ENCODE data around the gene AP1M1. TPM values are rescaled to one million over a fixed set of nuclear protein-coding genes. Genes with fewer than 3 reads are reported as not detected.

AP1M1 gene
- total and polyA plus RNA-seq, 2 of the 4 experiments (the other 2 are of a cell fraction), result 85.1 to 99.1 TPM

GRCh38 chr19:16229322-16229641 is 31.6 kb downstream of the AP1M1 start:
- Histone ChIP-seq H3K23ac (ENCODE audit: low read depth, low read length) (no peak overlapping the region), H3K4me1 (ENCODE audit: control insufficient read depth, insufficient read depth, low read length) (no peaks in the 10 kb centered on the region), H4K5ac (ENCODE audit: low read depth, low read length) (no peak overlapping the region), H3K79me1 (ENCODE audit: low read depth in 1 of 2, low read length in 2 of 2) (peaks cover 8 to 35% of the 10 kb centered on the region in 2 experiments), H2BK20ac (ENCODE audit: low read depth, low read length) (no peak overlapping the region), H2AFZ (replicated peaks; ENCODE audit: low read length, poor library complexity) (no peak overlapping the region), H3K9me3 (ENCODE audit: control insufficient read depth, insufficient read depth, low read length) (no peaks in the 10 kb centered on the region), H2BK120ac (ENCODE audit: low read depth, low read length) (no peak overlapping the region), H3K56ac (ENCODE audit: extremely low read depth, insufficient read depth, low read length) (no peak overlapping the region), H3K4me3 (ENCODE audit: insufficient read depth, low read depth, low read length) (no peak overlapping the region), H2BK5ac (ENCODE audit: low read depth, low read length, poor library complexity, severe bottlenecking) (no peak overlapping the region), H3K18ac (ENCODE audit: low read depth, low read length) (no peak overlapping the region), H2AK9ac (replicated peaks; ENCODE audit: low read depth, low read length, poor library complexity) (no peak overlapping the region), H3K27me3 (ENCODE audit: control insufficient read depth, insufficient read depth, low read length) (no peaks in the 10 kb centered on the region), H3K9ac (ENCODE audit: low read depth, low read length) (no peak overlapping the region), H3K4me2 (ENCODE audit: low read depth, low read length) (no peak overlapping the region), H2AK5ac (ENCODE audit: low read depth, low read length) (no peak overlapping the region), H4K91ac (ENCODE audit: insufficient read depth, low read depth, low read length) (no peak overlapping the region), H3K14ac (replicated peaks; ENCODE audit: low read depth, low read length) (no peak overlapping the region), H3K9me1 (ENCODE audit: insufficient read depth, low read length) (no peaks in the 10 kb centered on the region; the same call in 1 of the 2 replicates), H4K8ac (ENCODE audit: low read depth in 2 of 2, low read length in 2 of 2) (no peak overlapping the region), H3K4ac (ENCODE audit: low read depth, low read length) (no peak overlapping the region), H4K20me1 (ENCODE audit: insufficient read depth, low read length) (peaks cover 21% of the 10 kb centered on the region), H3K27ac (ENCODE audit: insufficient read depth, low read length) (no peak overlapping the region), H2BK15ac (ENCODE audit: low read depth, low read length) (no peak overlapping the region), H3K36me3 (ENCODE audit: control insufficient read depth, insufficient read depth, low read length) (peaks cover 85% of the 10 kb centered on the region)
- POLR2A ChIA-PET (ENCODE audit: unreplicated experiment), result no interaction called here
- 100% methylated on average over 3 of the region's 9 CpGs; no CpG with 5 or more reads in 1 of the 2 experiments for WGBS, 2 experiments (ENCODE audit: extremely low coverage in 2 of 2, insufficient read length in 1 of 2)
- no TSS peak for BruUV-seq (replicated peaks)
- in situ Hi-C loops (cut with MboI; ENCODE audit: low sequenced_read_pairs), result no loop called here
- DNase-seq (no peak), ATAC-seq (ENCODE audit: low read depth) (no peak)
- TF ChIP-seq MXI1 (IDR thresholded peaks at IDR 0.05; ENCODE audit: borderline replicate concordance, low read depth, low read length) (no peak), RFX5 (IDR thresholded peaks at IDR 0.05; ENCODE audit: low read depth, low read length) (no peak), MAFK (IDR thresholded peaks at IDR 0.05; ENCODE audit: low read depth, low read length) (no peak), MAZ (IDR thresholded peaks at IDR 0.05; ENCODE audit: borderline replicate concordance, low read depth, low read length) (no peak), CTCF (conservative IDR thresholded peaks at IDR 0.05; ENCODE audit: low read depth, low read length) (no peak), SMC3 (IDR thresholded peaks at IDR 0.05; ENCODE audit: low read depth, low read length) (no peak), NFE2L2 (IDR thresholded peaks at IDR 0.05; ENCODE audit: low read depth, low read length) (no peak), BHLHE40 (IDR thresholded peaks at IDR 0.05; ENCODE audit: low read depth, low read length) (no peak), FOS (IDR thresholded peaks at IDR 0.05; ENCODE audit: low read depth, low read length) (no peak), RCOR1 (IDR thresholded peaks at IDR 0.05; ENCODE audit: insufficient replicate concordance, low read length) (no peak), CEBPB (IDR thresholded peaks at IDR 0.05; ENCODE audit: low read depth, low read length) (no peak), ELK1 (IDR thresholded peaks at IDR 0.05; ENCODE audit: borderline replicate concordance, low read depth, low read length) (no peak), USF2 (IDR thresholded peaks at IDR 0.05; ENCODE audit: low read depth, low read length) (no peak), RAD21 (IDR thresholded peaks at IDR 0.05; ENCODE audit: low read length) (no peak), POLR2A (IDR thresholded peaks at IDR 0.05; ENCODE audit: low read depth, low read length) (no peak), CHD1 (IDR thresholded peaks at IDR 0.05; ENCODE audit: low read depth, low read length) (no peak)
- intact Hi-C loops (cut with micrococcal nuclease), result no loop called here
- CTCF ChIA-PET, result no interaction called here
- dilution Hi-C loops (cut with HindIII; ENCODE audit: low sequenced_read_pairs, unreplicated experiment), result no loop called here

All from IMR-90 (cell line).